Measurements from ENCODE around the gene IDUA.

IDUA gene

DNA sequence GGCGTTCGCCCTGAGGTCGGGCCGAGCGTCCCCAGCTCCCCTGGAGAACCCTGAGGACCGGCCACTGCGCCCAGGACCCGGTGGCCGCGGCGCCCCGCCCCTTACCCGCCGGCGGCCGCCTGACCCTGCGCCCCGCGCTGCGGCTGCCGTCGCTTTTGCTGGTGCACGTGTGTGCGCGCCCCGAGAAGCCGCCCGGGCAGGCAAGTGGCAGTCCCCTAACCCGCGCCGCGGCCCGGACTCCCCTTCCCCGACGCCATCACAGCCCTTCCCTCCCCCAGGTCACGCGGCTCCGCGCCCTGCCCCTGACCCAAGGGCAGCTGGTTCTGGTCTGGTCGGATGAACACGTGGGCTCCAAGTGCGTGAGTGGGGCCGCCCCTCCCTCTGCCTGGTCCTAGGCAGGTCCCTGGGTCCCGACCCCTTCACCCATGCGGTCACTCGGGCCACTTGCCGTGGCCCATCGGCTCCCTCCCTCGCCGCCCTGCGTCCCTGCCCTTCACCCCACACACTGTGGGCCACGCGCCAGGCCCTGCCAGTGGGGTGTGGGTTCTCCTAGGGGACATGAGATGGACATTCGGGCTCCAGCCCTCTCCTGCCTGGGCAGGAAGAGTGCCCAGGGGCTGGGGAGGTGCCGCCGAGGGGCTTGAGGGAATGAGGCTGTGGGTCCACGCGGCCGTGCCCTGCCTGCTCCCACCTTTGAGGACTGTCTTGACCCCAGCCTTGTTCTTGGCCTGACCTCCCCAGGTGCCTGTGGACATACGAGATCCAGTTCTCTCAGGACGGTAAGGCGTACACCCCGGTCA, 16.6 kb downstream of the IDUA start:
- no peaks in the 10 kb centered on the region for H3K79me2 ChIP-seq (ENCODE audit: insufficient read depth, low read length)
- no peak overlapping the region for H3K27ac ChIP-seq (ENCODE audit: low read depth, low read length)
- no peaks in the 10 kb centered on the region for H3K9me3 ChIP-seq (ENCODE audit: insufficient read depth, low read length)
- no peak overlapping the region for H3K4me3 ChIP-seq (ENCODE audit: insufficient read depth, low read length, poor library complexity, severe bottlenecking)
- no peaks in the 10 kb centered on the region for H3K9me2 ChIP-seq (replicated peaks; ENCODE audit: insufficient read depth, low read length)
- no peak overlapping the region for H2AFZ ChIP-seq (ENCODE audit: low read depth, low read length, severe bottlenecking)
- no peaks in the 10 kb centered on the region for H3K36me3 ChIP-seq (ENCODE audit: low read length)
- H3K4me2 ChIP-seq (ENCODE audit: low read depth, low read length, poor library complexity, severe bottlenecking): no peak overlapping the region
- H3K9ac ChIP-seq (ENCODE audit: low read length): no peak overlapping the region
- TF ChIP-seq EZH2phosphoT487 (conservative IDR thresholded peaks at IDR 0.05; ENCODE audit: low read length): no peak
- TF ChIP-seq, protein P1, sequence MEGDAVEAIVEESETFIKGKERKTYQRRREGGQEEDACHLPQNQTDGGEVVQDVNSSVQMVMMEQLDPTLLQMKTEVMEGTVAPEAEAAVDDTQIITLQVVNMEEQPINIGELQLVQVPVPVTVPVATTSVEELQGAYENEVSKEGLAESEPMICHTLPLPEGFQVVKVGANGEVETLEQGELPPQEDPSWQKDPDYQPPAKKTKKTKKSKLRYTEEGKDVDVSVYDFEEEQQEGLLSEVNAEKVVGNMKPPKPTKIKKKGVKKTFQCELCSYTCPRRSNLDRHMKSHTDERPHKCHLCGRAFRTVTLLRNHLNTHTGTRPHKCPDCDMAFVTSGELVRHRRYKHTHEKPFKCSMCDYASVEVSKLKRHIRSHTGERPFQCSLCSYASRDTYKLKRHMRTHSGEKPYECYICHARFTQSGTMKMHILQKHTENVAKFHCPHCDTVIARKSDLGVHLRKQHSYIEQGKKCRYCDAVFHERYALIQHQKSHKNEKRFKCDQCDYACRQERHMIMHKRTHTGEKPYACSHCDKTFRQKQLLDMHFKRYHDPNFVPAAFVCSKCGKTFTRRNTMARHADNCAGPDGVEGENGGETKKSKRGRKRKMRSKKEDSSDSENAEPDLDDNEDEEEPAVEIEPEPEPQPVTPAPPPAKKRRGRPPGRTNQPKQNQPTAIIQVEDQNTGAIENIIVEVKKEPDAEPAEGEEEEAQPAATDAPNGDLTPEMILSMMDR (IDR thresholded peaks at IDR 0.05; ENCODE audit: insufficient read depth, low read length, poor library complexity, severe bottlenecking): no peak
- no peaks in the 10 kb centered on the region for H3F3A ChIP-seq (ENCODE audit: insufficient read depth)
- H3K27me3 ChIP-seq (ENCODE audit: low read length): no peaks in the 10 kb centered on the region
- H4K20me1 ChIP-seq (ENCODE audit: low read depth, low read length): no peaks in the 10 kb centered on the region

DNA sequence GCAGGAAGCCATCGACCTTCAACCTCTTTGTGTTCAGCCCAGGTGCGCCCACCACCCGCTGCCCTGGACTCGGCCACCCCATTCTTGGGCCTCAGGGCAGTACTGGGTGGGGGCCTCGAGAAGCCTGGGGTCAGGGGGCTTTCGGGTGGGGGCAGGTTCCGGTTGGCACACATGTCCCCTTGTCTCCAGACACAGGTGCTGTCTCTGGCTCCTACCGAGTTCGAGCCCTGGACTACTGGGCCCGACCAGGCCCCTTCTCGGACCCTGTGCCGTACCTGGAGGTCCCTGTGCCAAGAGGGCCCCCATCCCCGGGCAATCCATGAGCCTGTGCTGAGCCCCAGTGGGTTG, 17.2 kb downstream of the IDUA start:
- Histone ChIP-seq H3K9me3 (ENCODE audit: insufficient read depth, low read length) (no peaks in the 10 kb centered on the region), H3K9me2 (replicated peaks; ENCODE audit: insufficient read depth, low read length) (no peaks in the 10 kb centered on the region), H3K79me2 (ENCODE audit: insufficient read depth, low read length) (no peaks in the 10 kb centered on the region), H3K27ac (ENCODE audit: low read depth, low read length) (no peak overlapping the region), H3K36me3 (ENCODE audit: low read length) (no peaks in the 10 kb centered on the region), H4K20me1 (ENCODE audit: low read depth, low read length) (no peaks in the 10 kb centered on the region), H2AFZ (ENCODE audit: low read depth, low read length, severe bottlenecking) (no peak overlapping the region), H3K4me2 (ENCODE audit: low read depth, low read length, poor library complexity, severe bottlenecking) (no peak overlapping the region), H3K9ac (ENCODE audit: low read length) (no peak overlapping the region), H3K27me3 (ENCODE audit: low read length) (no peaks in the 10 kb centered on the region), H3F3A (ENCODE audit: insufficient read depth) (no peaks in the 10 kb centered on the region), H3K4me3 (ENCODE audit: insufficient read depth, low read length, poor library complexity, severe bottlenecking) (no peak overlapping the region)
- TF ChIP-seq, protein P1 (IDR thresholded peaks at IDR 0.05; ENCODE audit: insufficient read depth, low read length, poor library complexity, severe bottlenecking): no peak
- no peak for TF ChIP-seq EZH2phosphoT487 (conservative IDR thresholded peaks at IDR 0.05; ENCODE audit: low read length)

DNA sequence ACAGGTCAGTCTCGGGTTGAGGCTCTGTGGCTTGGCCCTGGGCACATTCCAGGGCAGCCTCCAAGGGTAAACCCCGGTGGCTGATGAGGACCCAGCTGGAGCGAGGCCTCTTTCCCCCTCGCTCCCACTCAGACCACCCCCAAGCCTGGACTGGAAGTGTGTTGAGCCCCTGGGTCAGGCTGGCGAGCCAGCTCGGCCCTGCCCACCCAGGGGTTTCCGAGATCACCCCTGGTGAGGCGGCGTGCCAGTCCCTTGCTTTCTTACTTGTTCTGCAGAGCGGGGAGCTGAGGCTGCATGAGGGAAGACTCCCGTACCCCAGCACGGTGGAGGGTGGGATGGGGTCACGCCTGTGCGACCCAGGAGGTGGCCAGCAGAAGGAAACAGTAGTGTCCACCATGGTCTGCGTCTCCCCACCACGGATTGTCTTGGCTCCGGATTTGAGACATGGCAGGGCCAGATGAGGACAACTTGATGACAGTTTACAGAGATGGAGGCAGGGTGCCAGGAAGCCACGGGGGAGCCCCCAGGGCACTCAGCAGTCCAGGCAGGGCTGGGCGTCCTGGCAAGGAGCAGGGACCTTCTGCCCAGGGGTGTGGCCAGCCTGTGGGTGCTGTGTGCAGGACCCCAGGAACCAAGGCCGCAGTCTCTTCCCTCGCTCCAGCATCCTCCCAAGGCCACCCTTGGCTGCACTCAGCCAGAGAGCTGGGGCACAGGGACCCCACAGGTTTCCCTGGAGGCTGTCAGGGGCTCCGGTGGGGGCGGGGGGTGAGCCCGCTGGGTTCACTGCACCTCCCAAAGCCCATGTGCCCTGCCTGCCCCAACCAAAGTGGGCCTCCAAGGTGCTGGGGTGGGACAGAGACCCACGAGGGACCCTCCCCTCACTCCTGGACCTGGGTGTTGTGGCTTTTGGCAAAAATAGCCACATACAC, 18.0 kb downstream of the IDUA start:
- Histone ChIP-seq H3K4me2 (ENCODE audit: low read depth, low read length, poor library complexity, severe bottlenecking) (no peak overlapping the region), H3K27ac (ENCODE audit: low read depth, low read length) (no peak overlapping the region), H3K79me2 (ENCODE audit: insufficient read depth, low read length) (no peaks in the 10 kb centered on the region), H3K9me3 (ENCODE audit: insufficient read depth, low read length) (no peaks in the 10 kb centered on the region), H4K20me1 (ENCODE audit: low read depth, low read length) (no peaks in the 10 kb centered on the region), H3K9ac (ENCODE audit: low read length) (no peak overlapping the region), H2AFZ (ENCODE audit: low read depth, low read length, severe bottlenecking) (no peak overlapping the region), H3K9me2 (replicated peaks; ENCODE audit: insufficient read depth, low read length) (no peaks in the 10 kb centered on the region), H3F3A (ENCODE audit: insufficient read depth) (peaks cover under 1% of the 10 kb centered on the region; the same call in 1 of the 2 replicates), H3K27me3 (ENCODE audit: low read length) (no peaks in the 10 kb centered on the region), H3K4me3 (ENCODE audit: insufficient read depth, low read length, poor library complexity, severe bottlenecking) (no peak overlapping the region), H3K36me3 (ENCODE audit: low read length) (no peaks in the 10 kb centered on the region)
- TF ChIP-seq EZH2phosphoT487 (conservative IDR thresholded peaks at IDR 0.05; ENCODE audit: low read length): no peak
- TF ChIP-seq, protein P1 (IDR thresholded peaks at IDR 0.05; ENCODE audit: insufficient read depth, low read length, poor library complexity, severe bottlenecking): no peak

All from SU-DHL-6 (cell line).